ENCODE data around the gene PRR14.

- TF ChIP-seq GLIS3 (CRISPR knock-in tag; IDR thresholded peaks at IDR 0.05): no peak
- no peak for TF ChIP-seq ZNF8 (CRISPR knock-in tag; IDR thresholded peaks at IDR 0.05)
- TF ChIP-seq POU6F1 (CRISPR knock-in tag; IDR thresholded peaks at IDR 0.05; ENCODE audit: borderline replicate concordance, low read depth): no peak
- TF ChIP-seq, protein P1, sequence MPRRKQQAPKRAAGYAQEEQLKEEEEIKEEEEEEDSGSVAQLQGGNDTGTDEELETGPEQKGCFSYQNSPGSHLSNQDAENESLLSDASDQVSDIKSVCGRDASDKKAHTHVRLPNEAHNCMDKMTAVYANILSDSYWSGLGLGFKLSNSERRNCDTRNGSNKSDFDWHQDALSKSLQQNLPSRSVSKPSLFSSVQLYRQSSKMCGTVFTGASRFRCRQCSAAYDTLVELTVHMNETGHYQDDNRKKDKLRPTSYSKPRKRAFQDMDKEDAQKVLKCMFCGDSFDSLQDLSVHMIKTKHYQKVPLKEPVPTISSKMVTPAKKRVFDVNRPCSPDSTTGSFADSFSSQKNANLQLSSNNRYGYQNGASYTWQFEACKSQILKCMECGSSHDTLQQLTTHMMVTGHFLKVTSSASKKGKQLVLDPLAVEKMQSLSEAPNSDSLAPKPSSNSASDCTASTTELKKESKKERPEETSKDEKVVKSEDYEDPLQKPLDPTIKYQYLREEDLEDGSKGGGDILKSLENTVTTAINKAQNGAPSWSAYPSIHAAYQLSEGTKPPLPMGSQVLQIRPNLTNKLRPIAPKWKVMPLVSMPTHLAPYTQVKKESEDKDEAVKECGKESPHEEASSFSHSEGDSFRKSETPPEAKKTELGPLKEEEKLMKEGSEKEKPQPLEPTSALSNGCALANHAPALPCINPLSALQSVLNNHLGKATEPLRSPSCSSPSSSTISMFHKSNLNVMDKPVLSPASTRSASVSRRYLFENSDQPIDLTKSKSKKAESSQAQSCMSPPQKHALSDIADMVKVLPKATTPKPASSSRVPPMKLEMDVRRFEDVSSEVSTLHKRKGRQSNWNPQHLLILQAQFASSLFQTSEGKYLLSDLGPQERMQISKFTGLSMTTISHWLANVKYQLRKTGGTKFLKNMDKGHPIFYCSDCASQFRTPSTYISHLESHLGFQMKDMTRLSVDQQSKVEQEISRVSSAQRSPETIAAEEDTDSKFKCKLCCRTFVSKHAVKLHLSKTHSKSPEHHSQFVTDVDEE (CRISPR knock-in tag; IDR thresholded peaks at IDR 0.05): no peak
- TF ChIP-seq ZFP3 (CRISPR knock-in tag; IDR thresholded peaks at IDR 0.05): no peak
- TF ChIP-seq TCF4 (CRISPR knock-in tag; IDR thresholded peaks at IDR 0.05; ENCODE audit: borderline replicate concordance): no peak
- no peak for TF ChIP-seq ZNF565 (CRISPR knock-in tag; conservative IDR thresholded peaks at IDR 0.05; ENCODE audit: low read depth)
- no peak for TF ChIP-seq RARB (CRISPR knock-in tag; IDR thresholded peaks at IDR 0.05)
Measured at GRCh38 chr16:30649725-30650368, 913 bp upstream of the PRR14 start.

All from SK-N-SH treated with all-trans-retinoic acid at 6 μM for 48 hours (cell line).